NCI-H748 (cell line): ENCODE measurements around the gene SEC14L1.

ENCODE experiments used
- DNase-seq: peaks from one replicate; lab custom pipeline; 2025; ENCODE audit not compliant: unreplicated experiment; lab: John Stamatoyannopoulos, UW

Gene SEC14L1

GRCh38 chr17:77188084-77189066 lies 47.6 kb downstream of the SEC14L1 start:
- no peak for DNase-seq

DNA sequence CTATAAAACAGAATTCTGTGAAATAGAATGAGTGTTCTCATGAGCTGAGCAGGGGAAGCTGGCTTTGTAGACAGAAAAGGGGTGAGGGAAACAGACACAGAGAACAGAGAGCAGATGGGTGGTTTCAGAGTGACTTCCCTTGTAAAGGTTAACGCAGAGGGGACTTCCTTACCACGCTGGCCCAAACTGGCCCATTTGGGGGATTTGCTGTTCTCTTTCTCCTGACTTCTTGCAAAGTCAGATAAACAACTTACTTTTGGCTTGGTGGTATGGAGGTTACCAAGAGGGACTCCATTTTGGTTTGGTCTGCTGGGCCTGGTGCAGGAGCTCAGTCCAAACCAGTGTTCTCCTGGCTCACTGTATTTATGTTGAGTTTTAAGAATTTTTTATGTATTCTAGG lies 48.4 kb downstream of the SEC14L1 start:
- DNase-seq, result no peak

DNA sequence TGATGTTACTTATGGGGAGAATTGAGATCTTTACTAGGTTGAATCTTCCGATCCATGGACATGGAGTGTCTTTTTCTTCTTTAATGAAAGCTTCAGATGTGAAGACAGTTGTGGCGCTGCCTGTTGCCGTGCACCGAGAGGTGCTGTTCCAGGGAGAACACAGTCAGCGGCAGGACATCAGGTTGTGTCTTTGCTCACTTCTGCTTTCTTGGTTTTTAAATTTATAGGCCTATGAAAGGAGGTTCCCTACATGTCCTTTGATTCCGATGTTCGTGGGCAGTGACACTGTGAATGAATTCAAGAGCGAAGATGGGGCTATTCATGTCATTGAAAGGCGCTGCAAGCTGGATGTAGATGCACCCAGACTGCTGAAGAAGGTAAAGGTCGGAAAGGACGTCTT lies 49.8 kb downstream of the SEC14L1 start:
- no peak for DNase-seq

GRCh38 chr17:77191244-77191643 lies 50.5 kb downstream of the SEC14L1 start:
- DNase-seq, result no peak

GRCh38 chr17:77193653-77194052 lies 52.9 kb downstream of the SEC14L1 start:
- no peak for DNase-seq

DNA sequence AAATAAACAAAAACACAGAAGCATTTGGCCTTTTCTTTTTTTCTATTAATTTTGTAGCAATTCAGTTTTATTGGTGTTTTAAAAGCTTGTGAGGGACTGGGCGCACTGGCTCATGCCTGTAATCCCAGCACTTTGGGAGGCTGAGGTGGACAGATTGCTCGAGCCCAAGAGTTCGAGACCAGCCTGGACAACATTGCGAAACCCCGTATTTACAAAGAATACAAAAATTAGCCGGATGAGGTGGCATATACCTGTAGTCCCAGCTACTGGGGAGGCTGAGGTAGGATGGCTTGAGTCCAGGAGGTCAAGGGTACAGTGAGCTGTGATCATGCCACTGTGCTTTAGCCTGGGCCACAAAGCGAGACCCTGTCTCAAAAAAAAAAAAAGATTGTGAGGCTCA lies 53.4 kb downstream of the SEC14L1 start:
- DNase-seq, result no peak

- no peak for DNase-seq
Measured at GRCh38 chr17:77196251-77196650, 55.5 kb downstream of the SEC14L1 start.

- no peak for DNase-seq
Measured at GRCh38 chr17:77197115-77197514, 56.3 kb downstream of the SEC14L1 start.

DNA sequence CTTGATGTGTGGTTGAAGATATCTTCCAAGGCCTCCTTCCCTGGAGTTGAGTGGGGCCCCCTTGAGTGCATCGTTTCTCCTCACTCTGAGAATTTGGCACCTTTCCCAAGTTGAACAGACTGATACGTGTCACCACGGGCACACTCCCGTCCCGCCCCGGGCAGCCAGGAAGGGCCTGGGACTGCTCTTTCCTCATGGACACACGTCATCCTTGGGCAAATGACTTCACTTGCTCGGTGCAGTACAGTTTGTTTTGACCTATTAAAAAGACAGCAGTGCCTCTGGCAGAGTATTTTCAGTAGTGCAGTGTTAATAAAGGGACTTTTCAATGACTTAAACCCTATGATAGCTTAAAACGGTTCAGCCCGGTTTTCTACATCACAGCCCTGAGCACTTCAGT lies 59.9 kb downstream of the SEC14L1 start:
- DNase-seq, result no peak

- DNase-seq, result no peak
Measured at GRCh38 chr17:77203436-77203835, 62.7 kb downstream of the SEC14L1 start.

DNA sequence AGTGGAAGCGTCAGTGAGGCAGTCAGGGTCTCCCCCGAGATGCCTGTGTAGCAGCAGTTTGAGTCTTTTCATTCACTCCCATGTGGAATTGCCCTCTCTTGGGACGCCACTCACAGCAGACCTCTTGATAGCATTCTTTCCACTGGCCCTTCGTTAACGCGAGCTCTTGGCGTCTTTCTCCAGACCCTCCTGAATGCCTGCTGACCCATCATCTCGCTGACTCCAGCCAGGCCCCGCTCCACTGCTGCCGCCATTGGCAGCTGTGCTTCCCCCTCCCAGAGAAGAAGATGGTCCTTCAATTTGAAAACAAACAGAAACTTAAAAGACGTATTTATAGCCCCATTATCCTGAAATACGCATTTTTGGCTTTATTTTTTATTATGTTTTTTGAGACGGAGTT lies 63.1 kb downstream of the SEC14L1 start:
- DNase-seq, result no peak

- no peak for DNase-seq
Measured at GRCh38 chr17:77204536-77204935, 63.8 kb downstream of the SEC14L1 start.

GRCh38 chr17:77205396-77206125 lies 64.8 kb downstream of the SEC14L1 start:
- DNase-seq, result no peak

- DNase-seq, result no peak
Measured at GRCh38 chr17:77206158-77206956, 65.6 kb downstream of the SEC14L1 start.

- DNase-seq, result no peak
Measured at GRCh38 chr17:77207689-77208216, 67.0 kb downstream of the SEC14L1 start.

- DNase-seq, result no peak
Measured at GRCh38 chr17:77208217-77208808, 67.5 kb downstream of the SEC14L1 start.

DNA sequence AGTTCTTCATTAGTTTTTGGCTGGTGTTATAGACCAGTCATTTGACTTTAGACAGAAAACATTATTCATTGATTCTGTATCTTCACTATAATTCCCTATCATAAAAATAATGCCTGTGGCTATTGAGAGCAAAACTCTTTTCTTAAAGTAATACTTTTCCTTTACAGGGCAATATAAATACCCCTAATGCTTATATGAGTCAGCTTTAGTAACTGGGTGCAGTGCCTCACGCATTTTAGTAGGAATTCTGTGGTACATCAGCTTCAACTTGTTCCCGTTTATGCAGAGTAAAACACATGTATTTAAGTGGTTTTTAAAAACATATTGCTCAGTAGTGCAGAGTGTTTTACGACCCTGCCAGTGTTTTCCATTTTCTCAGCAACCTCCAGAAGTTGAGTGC lies 68.1 kb downstream of the SEC14L1 start:
- no peak for DNase-seq

- peak; percentile 51 for DNase-seq
Measured at GRCh38 chr17:77209330-77209748, 68.6 kb downstream of the SEC14L1 start.

DNA sequence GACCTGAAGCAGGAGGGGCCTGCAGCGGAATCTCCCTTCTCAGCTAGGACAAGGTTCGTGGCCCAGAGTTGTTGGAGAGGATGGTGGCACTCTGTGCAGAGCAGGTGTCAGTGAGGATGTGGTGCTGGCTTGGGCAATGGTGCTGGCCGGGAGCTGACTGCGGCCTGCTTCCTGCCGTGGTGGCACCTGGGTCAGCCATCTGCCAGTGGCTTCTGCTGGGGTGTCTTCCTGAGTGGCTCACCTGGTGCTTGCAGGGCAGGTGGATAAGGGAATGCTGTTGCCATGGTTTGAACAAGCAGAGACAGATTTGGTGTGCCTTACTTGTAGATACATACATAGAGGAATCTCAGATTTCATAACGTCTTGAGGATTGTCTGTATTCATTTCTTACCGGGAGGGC lies 69.6 kb downstream of the SEC14L1 start:
- DNase-seq, result no peak

- DNase-seq, result no peak
Measured at GRCh38 chr17:77210946-77211541, 70.3 kb downstream of the SEC14L1 start.
